ENCODE data around the gene OGFOD1.

The OGFOD1 gene

GRCh38 chr16:56450986-56451752 lies at the start of gene OGFOD1, which contains the start of gene NUDT21:
Gene OGFOD1, plus strand, starts transcription at chr16:56451554. Its CDS starts 59 bp downstream, at chr16:56451613.
Gene NUDT21, minus strand, starts transcription at chr16:56451332. Its CDS starts 130 bp downstream, at chr16:56451202.
- DNase-seq = peak; percentile 10 to 84

- no peak for DNase-seq
These were observed 45.2 kb upstream of the OGFOD1 start for GRCh38 chr16:56405977-56406672.

- no peak for DNase-seq
These were observed 42.8 kb upstream of the OGFOD1 start for GRCh38 chr16:56408379-56409098.

GRCh38 chr16:56409195-56409594 lies 42.2 kb upstream of the OGFOD1 start:
- no peak for DNase-seq

- DNase-seq = no peak
These were observed 40.2 kb upstream of the OGFOD1 start for GRCh38 chr16:56411123-56411522.

GRCh38 chr16:56411624-56412023 lies 39.7 kb upstream of the OGFOD1 start:
- no peak for DNase-seq

GRCh38 chr16:56413381-56413780 lies 38.0 kb upstream of the OGFOD1 start:
- DNase-seq = no peak

GRCh38 chr16:56414366-56414765 lies 37.0 kb upstream of the OGFOD1 start:
- DNase-seq = no peak

- no peak for DNase-seq
These were observed 35.5 kb upstream of the OGFOD1 start for GRCh38 chr16:56415875-56416274.

GRCh38 chr16:56417138-56417537 lies 34.2 kb upstream of the OGFOD1 start:
- no peak for DNase-seq

- no peak for DNase-seq
These were observed 31.4 kb upstream of the OGFOD1 start for GRCh38 chr16:56419740-56420548.

GRCh38 chr16:56420613-56421012 lies 30.7 kb upstream of the OGFOD1 start:
- no peak for DNase-seq

- no peak for DNase-seq
These were observed 30.0 kb upstream of the OGFOD1 start for GRCh38 chr16:56421313-56421712.

- no peak for DNase-seq
These were observed 29.2 kb upstream of the OGFOD1 start for GRCh38 chr16:56421976-56422669.

GRCh38 chr16:56422896-56423441 lies 28.4 kb upstream of the OGFOD1 start:
- no peak for DNase-seq

- no peak for DNase-seq
These were observed 27.6 kb upstream of the OGFOD1 start for GRCh38 chr16:56423584-56424403.

- no peak for DNase-seq
These were observed 27.0 kb upstream of the OGFOD1 start for GRCh38 chr16:56424404-56424764.

- no peak for DNase-seq
These were observed 26.4 kb upstream of the OGFOD1 start for GRCh38 chr16:56424791-56425438.

GRCh38 chr16:56425439-56425832 lies 25.9 kb upstream of the OGFOD1 start, which contains the start of gene AMFR:
Gene AMFR, minus strand, starts transcription at chr16:56425545. Its CDS starts 218 bp downstream, at chr16:56425327.
- DNase-seq = peak in 1 of 2 experiments; percentile 16

- no peak for DNase-seq
These were observed 24.8 kb upstream of the OGFOD1 start for GRCh38 chr16:56426585-56426984.
